SU-DHL-6 (cell line): ENCODE measurements around the gene CACNG5.

Source experiments
- CTCF ChIP-seq: fragments of 200-600 bp; sonication (generic); IDR thresholded peaks from one replicate; pipeline ENCODE4 v1.5.1; 2017; ENCODE audit warnings: antibody characterized with exemption, mild to moderate bottlenecking, low read length, moderate library complexity; ENCODE audit not compliant: insufficient read depth, poor library complexity, severe bottlenecking
- EZH2phosphoT487 ChIP-seq: fragments of 200-600 bp; sonication (generic), shearing (Covaris generic); conservative IDR thresholded peaks from 2 replicates; pipeline ENCODE4 v1.6.1; 2018; ENCODE audit warnings: mild to moderate bottlenecking, antibody characterized with exemption, low read length, moderate library complexity, mixed read lengths

- TF ChIP-seq CTCF, result no peak
- TF ChIP-seq EZH2phosphoT487, result no peak
Observed at GRCh38 chr17:66898536-66898935, 63.6 kb downstream of the CACNG5 start.
